Measurements from ENCODE around the gene SDK1.
"Not testable (repeated sequence)": the region's sequence is repeated elsewhere in the genome, so short reads cannot be mapped to it uniquely, and the experiment has no call there.

Gene SDK1

GRCh38 chr7:3578399-3578798, 277.3 kb downstream of the SDK1 start:
- no peak for DNase-seq (ENCODE audit: low read depth)
- H3K4me3 ChIP-seq (ENCODE audit: control insufficient read depth, low read depth, low read length): no peak overlapping the region
- no peak for TF ChIP-seq CTCF (conservative IDR thresholded peaks at IDR 0.05; ENCODE audit: control insufficient read depth, insufficient read depth, low read depth, low read length)

GRCh38 chr7:3579638-3580219, 278.7 kb downstream of the SDK1 start:
- no peak for DNase-seq (ENCODE audit: low read depth)
- H3K4me3 ChIP-seq (ENCODE audit: control insufficient read depth, low read depth, low read length): no peak overlapping the region
- no peak for TF ChIP-seq CTCF (conservative IDR thresholded peaks at IDR 0.05; ENCODE audit: control insufficient read depth, insufficient read depth, low read depth, low read length)

GRCh38 chr7:3582145-3582544, 281.1 kb downstream of the SDK1 start:
- DNase-seq (ENCODE audit: low read depth); H3K4me3 ChIP-seq (ENCODE audit: control insufficient read depth, low read depth, low read length): not testable (repeated sequence)

GRCh38 chr7:3585826-3586225, 284.8 kb downstream of the SDK1 start:
- DNase-seq (ENCODE audit: low read depth): no peak
- no peak for TF ChIP-seq CTCF (conservative IDR thresholded peaks at IDR 0.05; ENCODE audit: control insufficient read depth, insufficient read depth, low read depth, low read length)
- no peak overlapping the region for H3K4me3 ChIP-seq (ENCODE audit: control insufficient read depth, low read depth, low read length)

- no peak overlapping the region for H3K4me3 ChIP-seq (ENCODE audit: control insufficient read depth, low read depth, low read length)
- no peak for DNase-seq (ENCODE audit: low read depth)
- no peak for TF ChIP-seq CTCF (conservative IDR thresholded peaks at IDR 0.05; ENCODE audit: control insufficient read depth, insufficient read depth, low read depth, low read length)
Measured at GRCh38 chr7:3588341-3588740, 287.3 kb downstream of the SDK1 start.

GRCh38 chr7:3589752-3590151, 288.7 kb downstream of the SDK1 start:
- H3K4me3 ChIP-seq (ENCODE audit: control insufficient read depth, low read depth, low read length): no peak overlapping the region
- DNase-seq (ENCODE audit: low read depth): no peak
- no peak for TF ChIP-seq CTCF (conservative IDR thresholded peaks at IDR 0.05; ENCODE audit: control insufficient read depth, insufficient read depth, low read depth, low read length)

- TF ChIP-seq CTCF (conservative IDR thresholded peaks at IDR 0.05; ENCODE audit: control insufficient read depth, insufficient read depth, low read depth, low read length): no peak
Measured at GRCh38 chr7:3591219-3591618, 290.2 kb downstream of the SDK1 start.

More at GRCh38 chr7:3591219-3591618, 290.2 kb downstream of the SDK1 start:
- no peak for DNase-seq (ENCODE audit: low read depth)
- H3K4me3 ChIP-seq (ENCODE audit: control insufficient read depth, low read depth, low read length): no peak overlapping the region

Data from fibroblast of mammary gland (primary cell).